ENCODE data around the gene LPXN. TPM values are rescaled to one million over a fixed set of nuclear protein-coding genes. Genes with fewer than 3 reads are reported as not detected.

LPXN gene
- total and polyA plus RNA-seq, 2 donors (not counting 3 experiments of a cell fraction or from before 2014, with no cell fraction given), result 6.2 TPM

DNA sequence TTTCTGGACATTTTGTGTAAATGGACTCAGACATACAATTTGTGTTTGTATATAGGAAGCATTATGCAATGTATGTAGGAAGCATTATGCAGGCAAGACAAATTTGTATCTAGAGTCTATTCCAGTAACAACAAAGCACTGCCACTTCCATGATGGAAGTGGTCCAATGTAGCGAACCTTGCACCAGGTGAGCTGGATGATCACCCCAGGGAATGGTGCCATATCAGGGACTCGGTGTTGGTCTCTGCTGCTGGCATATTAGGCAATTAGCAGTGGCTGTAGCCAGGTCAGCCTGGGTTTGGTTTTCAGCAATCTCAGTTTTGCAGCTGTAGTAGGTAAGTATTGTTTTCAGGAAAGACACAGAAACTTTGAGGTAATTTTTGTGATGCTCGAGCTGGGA is 16.0 kb upstream of the LPXN start:
- intact Hi-C loops (cut with micrococcal nuclease) (no loop called here), dilution Hi-C loops (cut with MboI; ENCODE audit: extremely low pct_ligation_motif_present, low sequenced_read_pairs) (no loop called here)
- Histone ChIP-seq H4K20me1 (replicated peaks; ENCODE audit: control insufficient read depth, extremely low read depth, insufficient read depth, low read length) (peaks cover 2% of the 10 kb centered on the region), H3K36me3 (ENCODE audit: control insufficient read depth in 2 of 2, extremely low read depth in 1 of 2, insufficient read depth in 2 of 2, low read length in 2 of 2) (peaks cover 0 to 4% of the 10 kb centered on the region in 2 experiments), H3K4me1 (ENCODE audit: control insufficient read depth, extremely low read depth, insufficient read depth, low read length) (no peaks in the 10 kb centered on the region), H2AFZ (ENCODE audit: low read depth, low read length) (no peak overlapping the region), H3K27me3 (ENCODE audit: control insufficient read depth in 2 of 2, insufficient read depth in 2 of 2, low read length in 2 of 2) (no peaks in the 10 kb centered on the region), H3K9me1 (replicated peaks; ENCODE audit: control insufficient read depth, extremely low read depth, insufficient read depth, low read length) (no peaks in the 10 kb centered on the region), H3K9me3 (replicated peaks; ENCODE audit: control insufficient read depth, insufficient read depth, low read length) (no peaks in the 10 kb centered on the region), H3K4me3 (replicated peaks in 1 of 3; ENCODE audit: insufficient read depth in 1 of 3, low read depth in 1 of 3, low read length in 3 of 3) (no peak overlapping the region), H3K4me2 (ENCODE audit: insufficient read depth, low read length) (no peak overlapping the region), H3K9ac (replicated peaks; ENCODE audit: extremely low read depth, insufficient read depth, low read length) (no peak overlapping the region), H3K27ac (ENCODE audit: insufficient read depth, low read depth, low read length) (no peak overlapping the region), H3K79me2 (ENCODE audit: control insufficient read depth, insufficient read depth, low read length) (peaks cover 89% of the 10 kb centered on the region)
- FAIRE-seq (no peak), DNase-seq (ENCODE audit: low read depth, low spot score) (no peak)
- ChIA-PET CTCF (no interaction called here), POLR2A (no interaction called here)
- TF ChIP-seq MYC (IDR thresholded peaks at IDR 0.05; ENCODE audit: low read depth, low read length), result no peak
- BruUV-seq (replicated peaks), result no TSS peak

DNA sequence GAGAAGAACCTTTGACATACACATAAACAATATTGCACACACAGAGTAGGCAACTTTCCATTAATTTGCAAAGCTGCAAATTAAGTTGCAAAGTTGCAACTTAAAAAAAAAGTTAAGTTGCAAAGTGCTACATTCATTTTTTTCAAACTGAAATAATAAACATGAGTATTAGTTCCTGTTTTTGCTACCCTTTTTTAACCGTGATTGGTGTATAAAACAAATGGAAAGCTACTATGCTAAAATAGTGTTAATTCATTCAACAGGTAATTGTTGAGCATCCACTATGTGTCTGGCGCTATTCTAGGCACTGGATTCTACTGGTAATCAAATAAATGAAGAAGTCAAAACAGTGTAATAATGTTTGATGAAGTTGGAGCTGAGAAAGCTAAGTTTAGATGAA is 11.3 kb upstream of the LPXN start:
- H3K9me3 ChIP-seq (replicated peaks; ENCODE audit: control insufficient read depth, insufficient read depth, low read length), result no peaks in the 10 kb centered on the region
- intact Hi-C loops (cut with micrococcal nuclease), result no loop called here
- peaks cover 96% of the 10 kb centered on the region for H3K79me2 ChIP-seq (ENCODE audit: control insufficient read depth, insufficient read depth, low read length)
- no peak overlapping the region for H3K4me3 ChIP-seq (replicated peaks in 1 of 3; ENCODE audit: insufficient read depth in 1 of 3, low read depth in 1 of 3, low read length in 3 of 3)
- H3K9ac ChIP-seq (replicated peaks; ENCODE audit: extremely low read depth, insufficient read depth, low read length), result no peak overlapping the region
- H3K9me1 ChIP-seq (replicated peaks; ENCODE audit: control insufficient read depth, extremely low read depth, insufficient read depth, low read length), result no peaks in the 10 kb centered on the region
- TF ChIP-seq POLR2A (IDR thresholded peaks at IDR 0.05; ENCODE audit: low read depth, low read length) (no peak), EZH2 (IDR thresholded peaks at IDR 0.05; ENCODE audit: borderline replicate concordance, low read depth, low read length, severe bottlenecking) (no peak), MYC (IDR thresholded peaks at IDR 0.05; ENCODE audit: low read depth, low read length) (no peak), FOS (IDR thresholded peaks at IDR 0.05; ENCODE audit: borderline replicate concordance, insufficient read depth, low read length) (no peak), POLR2AphosphoS5 (IDR thresholded peaks at IDR 0.05; ENCODE audit: insufficient read depth, low read depth, low read length) (no peak), GATA2 (IDR thresholded peaks at IDR 0.05; ENCODE audit: insufficient read depth, insufficient read length, low read depth, low read length) (no peak), JUN (IDR thresholded peaks at IDR 0.05; ENCODE audit: borderline replicate concordance, insufficient read depth, insufficient read length, low read depth) (no peak)
- TF ChIP-seq, protein P1, sequence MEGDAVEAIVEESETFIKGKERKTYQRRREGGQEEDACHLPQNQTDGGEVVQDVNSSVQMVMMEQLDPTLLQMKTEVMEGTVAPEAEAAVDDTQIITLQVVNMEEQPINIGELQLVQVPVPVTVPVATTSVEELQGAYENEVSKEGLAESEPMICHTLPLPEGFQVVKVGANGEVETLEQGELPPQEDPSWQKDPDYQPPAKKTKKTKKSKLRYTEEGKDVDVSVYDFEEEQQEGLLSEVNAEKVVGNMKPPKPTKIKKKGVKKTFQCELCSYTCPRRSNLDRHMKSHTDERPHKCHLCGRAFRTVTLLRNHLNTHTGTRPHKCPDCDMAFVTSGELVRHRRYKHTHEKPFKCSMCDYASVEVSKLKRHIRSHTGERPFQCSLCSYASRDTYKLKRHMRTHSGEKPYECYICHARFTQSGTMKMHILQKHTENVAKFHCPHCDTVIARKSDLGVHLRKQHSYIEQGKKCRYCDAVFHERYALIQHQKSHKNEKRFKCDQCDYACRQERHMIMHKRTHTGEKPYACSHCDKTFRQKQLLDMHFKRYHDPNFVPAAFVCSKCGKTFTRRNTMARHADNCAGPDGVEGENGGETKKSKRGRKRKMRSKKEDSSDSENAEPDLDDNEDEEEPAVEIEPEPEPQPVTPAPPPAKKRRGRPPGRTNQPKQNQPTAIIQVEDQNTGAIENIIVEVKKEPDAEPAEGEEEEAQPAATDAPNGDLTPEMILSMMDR (IDR thresholded peaks at IDR 0.05; ENCODE audit: extremely low read depth in 1 of 2, insufficient read depth in 1 of 2, low read depth in 1 of 2, low read length in 2 of 2), result no peak
- TF ChIP-seq, protein P2, sequence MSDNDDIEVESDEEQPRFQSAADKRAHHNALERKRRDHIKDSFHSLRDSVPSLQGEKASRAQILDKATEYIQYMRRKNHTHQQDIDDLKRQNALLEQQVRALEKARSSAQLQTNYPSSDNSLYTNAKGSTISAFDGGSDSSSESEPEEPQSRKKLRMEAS (IDR thresholded peaks at IDR 0.05; ENCODE audit: insufficient read depth, insufficient read length), result no peak
- DNase-seq (ENCODE audit: low read depth, low spot score) (no peak), FAIRE-seq (no peak)
- no peak overlapping the region for H3K4me2 ChIP-seq (ENCODE audit: insufficient read depth, low read length)
- no peaks in the 10 kb centered on the region for H3K27me3 ChIP-seq (ENCODE audit: control insufficient read depth in 2 of 2, insufficient read depth in 2 of 2, low read length in 2 of 2)
- POLR2A ChIA-PET, result no interaction called here
- CTCF ChIA-PET, result interaction anchor here (1.2 to 1.3 kb wide), 2 partner anchors 43 to 471 kb away, joined by 3 read pairs; no protein-coding TSS in a partner anchor
- peaks cover 0 to 2% of the 10 kb centered on the region in 2 experiments for H3K36me3 ChIP-seq (ENCODE audit: control insufficient read depth in 2 of 2, extremely low read depth in 1 of 2, insufficient read depth in 2 of 2, low read length in 2 of 2)
- H2AFZ ChIP-seq (ENCODE audit: low read depth, low read length), result no peak overlapping the region
- H3K4me1 ChIP-seq (ENCODE audit: control insufficient read depth, extremely low read depth, insufficient read depth, low read length), result no peaks in the 10 kb centered on the region
- dilution Hi-C loops (cut with MboI; ENCODE audit: extremely low pct_ligation_motif_present, low sequenced_read_pairs), result no loop called here
- H3K27ac ChIP-seq (ENCODE audit: insufficient read depth, low read depth, low read length), result no peak overlapping the region
- no TSS peak for BruUV-seq (replicated peaks)
- no peaks in the 10 kb centered on the region for H4K20me1 ChIP-seq (replicated peaks; ENCODE audit: control insufficient read depth, extremely low read depth, insufficient read depth, low read length)

All from endothelial cell of umbilical vein (primary cell).